Measurements from ENCODE around the gene ABT1.

GRCh38 chr6:26598267-26598666, 1.5 kb downstream of the ABT1 start:
- TF ChIP-seq CTCF (IDR thresholded peaks at IDR 0.05), result no peak
- no peak for TF ChIP-seq POLR2A (IDR thresholded peaks at IDR 0.05)
